Glutamatergic neuron (in vitro differentiated cells): Measurements from ENCODE around the gene DNAJC21. TPM values are rescaled to one million over a fixed set of nuclear protein-coding genes. Genes with fewer than 3 reads are reported as not detected.
A peak's percentile ranks its signal among the peaks of the same experiment; 100 is the strongest.

ENCODE experiments used
- DNase-seq: peaks from one replicate; pipeline ENCODE4 v3.0.0; 2022
- H3K27ac Mint-ChIP-seq: one replicate; pipeline ENCODE4 v1.8.0; 2020; ENCODE audit warnings: mild to moderate bottlenecking, mixed read lengths, inconsistent platforms; ENCODE audit not compliant: unreplicated experiment
- H3K27me3 Mint-ChIP-seq: one replicate; pipeline ENCODE4 v1.8.0; 2020; ENCODE audit warnings: mild to moderate bottlenecking, moderate library complexity, mixed read lengths, inconsistent platforms; ENCODE audit not compliant: unreplicated experiment
- H3K36me3 Mint-ChIP-seq: one replicate; pipeline ENCODE4 v1.8.0; 2020; ENCODE audit warnings: mild to moderate bottlenecking, mixed read lengths, inconsistent platforms; ENCODE audit not compliant: unreplicated experiment
- H3K4me1 Mint-ChIP-seq: one replicate; pipeline ENCODE4 v1.8.0; 2020; ENCODE audit warnings: mild to moderate bottlenecking, low read depth, mixed read lengths, inconsistent platforms; ENCODE audit not compliant: unreplicated experiment
- H3K4me3 Mint-ChIP-seq: one replicate; pipeline ENCODE4 v1.8.0; 2020; ENCODE audit warnings: mild to moderate bottlenecking, mixed read lengths, inconsistent platforms; ENCODE audit not compliant: unreplicated experiment
- H3K9me3 Mint-ChIP-seq: one replicate; pipeline ENCODE4 v1.8.0; 2020; ENCODE audit warnings: mild to moderate bottlenecking, moderate library complexity, mixed read lengths, inconsistent platforms; ENCODE audit not compliant: unreplicated experiment
- CTCF ChIP-seq: fragments of 200-600 bp; sonication (generic); IDR thresholded peaks from one replicate; pipeline ENCODE4 v1.5.0; 2021; ENCODE audit not compliant: partially characterized antibody, unreplicated experiment
- total RNA-seq: library from RNA; stranded (reverse); fragmentation: NEBNext Ultra II Directional; extraction: Animal tissue kit (Norgen Biotek cat#: 25700); gene quantifications from one replicate; pipeline ENCODE4 v1.2.1, GENCODE V29; 2021; ENCODE audit not compliant: unreplicated experiment

The DNAJC21 gene
- total RNA-seq, 1 donor from 2014 or later, result 28.6 TPM

- TF ChIP-seq CTCF, result no peak
- no peak overlapping the region for H3K4me3 Mint-ChIP-seq
- H3K4me1 Mint-ChIP-seq, result peaks cover 3% of the 10 kb centered on the region
- no peak for DNase-seq
- no peaks in the 10 kb centered on the region for H3K36me3 Mint-ChIP-seq
- no peak overlapping the region for H3K27ac Mint-ChIP-seq
- H3K27me3 Mint-ChIP-seq, result no peaks in the 10 kb centered on the region
- peaks cover 2% of the 10 kb centered on the region for H3K9me3 Mint-ChIP-seq
Measured at GRCh38 chr5:35002459-35002858, 73.1 kb downstream of the DNAJC21 start.

GRCh38 chr5:35003018-35003957 lies 73.9 kb downstream of the DNAJC21 start:
- Mint-ChIP-seq H3K36me3 (no peaks in the 10 kb centered on the region), H3K4me3 (no peak overlapping the region), H3K9me3 (peaks cover 2% of the 10 kb centered on the region), H3K4me1 (peaks cover 3% of the 10 kb centered on the region), H3K27ac (no peak overlapping the region), H3K27me3 (no peaks in the 10 kb centered on the region)
- DNase-seq, result peak; percentile 69
- TF ChIP-seq CTCF, result peak; percentile 97

GRCh38 chr5:35004200-35004599 lies 74.8 kb downstream of the DNAJC21 start:
- DNase-seq, result no peak
- Mint-ChIP-seq H3K4me3 (no peak overlapping the region), H3K36me3 (no peaks in the 10 kb centered on the region), H3K4me1 (peaks cover 3% of the 10 kb centered on the region), H3K9me3 (no peaks in the 10 kb centered on the region), H3K27ac (no peak overlapping the region), H3K27me3 (no peaks in the 10 kb centered on the region)
- no peak for TF ChIP-seq CTCF

- Mint-ChIP-seq H3K36me3 (no peaks in the 10 kb centered on the region), H3K4me3 (no peak overlapping the region), H3K27me3 (no peaks in the 10 kb centered on the region), H3K27ac (no peak overlapping the region), H3K9me3 (no peaks in the 10 kb centered on the region), H3K4me1 (peaks cover 3% of the 10 kb centered on the region)
- no peak for TF ChIP-seq CTCF
- no peak for DNase-seq
Measured at GRCh38 chr5:35004771-35005170, 75.4 kb downstream of the DNAJC21 start.

Other genes with a start within 250 kb of the DNAJC21 start
- gene TTC23L, start 90.4 kb upstream of the DNAJC21 start, total RNA-seq, result 1.2 TPM
- gene RAD1, start 14.1 kb upstream of the DNAJC21 start, total RNA-seq, result 21.9 TPM
- 19.0 TPM for gene BRIX1, start 13.8 kb upstream of the DNAJC21 start, total RNA-seq
- gene AGXT2, start 118.4 kb downstream of the DNAJC21 start, total RNA-seq, result not detected